Brain microvascular endothelial cell (primary cell): ENCODE results near the gene LCN12.
A peak's percentile ranks its signal among the peaks of the same experiment; 100 is the strongest.

ENCODE experiments used
- DNase-seq: peaks from one replicate; pipeline ENCODE4 v3.0.0-alpha.2; 2020
- H3K27ac ChIP-seq: fragments of 250-450 bp; sonication (Bioruptor Pico); 2 replicates; pipeline ENCODE4 v1.5.1; 2020; ENCODE audit warnings: mild to moderate bottlenecking, moderate library complexity
- H3K27me3 ChIP-seq: fragments of 250-450 bp; sonication (Bioruptor Pico); replicated peaks from 2 replicates; pipeline ENCODE4 v1.5.1; 2020; ENCODE audit warnings: mild to moderate bottlenecking
- H3K36me3 ChIP-seq: fragments of 250-450 bp; sonication (Bioruptor Pico); replicated peaks from 2 replicates; pipeline ENCODE4 v1.5.1; 2020; ENCODE audit warnings: mild to moderate bottlenecking
- H3K4me3 ChIP-seq: 2 replicates; pipeline ENCODE4 v1.5.1; 2011; ENCODE audit warnings: low read depth, mild to moderate bottlenecking, control low read depth, low read length, moderate library complexity
- CTCF ChIP-seq: IDR thresholded peaks from 2 replicates; pipeline ENCODE4 v1.5.1; 2011; ENCODE audit warnings: low read depth, mild to moderate bottlenecking, moderate library complexity, low read length, control low read depth, inconsistent platforms; ENCODE audit errors: missing control alignments
- in situ Hi-C: cut with HindIII; loops from 2 replicates; pipeline ENCODE4 v1.10.0; 2017; ENCODE audit warnings: low sequenced_read_pairs, low pct_ligation_motif_present

LCN12 gene

GRCh38 chr9:136949239-136949816 is 2.7 kb upstream of the LCN12 start:
- Histone ChIP-seq H3K4me3 (peak overlapping the region; percentile 53), H3K27me3 (no peaks in the 10 kb centered on the region), H3K36me3 (no peaks in the 10 kb centered on the region), H3K27ac (no peak overlapping the region)
- DNase-seq: no peak
- in situ Hi-C loops: loop anchor here (25.0 kb wide), 1 partner anchor 88 kb away; the partner anchor contains the start of genes ABCA2, FUT7 and NPDC1
- TF ChIP-seq CTCF: no peak

DNA sequence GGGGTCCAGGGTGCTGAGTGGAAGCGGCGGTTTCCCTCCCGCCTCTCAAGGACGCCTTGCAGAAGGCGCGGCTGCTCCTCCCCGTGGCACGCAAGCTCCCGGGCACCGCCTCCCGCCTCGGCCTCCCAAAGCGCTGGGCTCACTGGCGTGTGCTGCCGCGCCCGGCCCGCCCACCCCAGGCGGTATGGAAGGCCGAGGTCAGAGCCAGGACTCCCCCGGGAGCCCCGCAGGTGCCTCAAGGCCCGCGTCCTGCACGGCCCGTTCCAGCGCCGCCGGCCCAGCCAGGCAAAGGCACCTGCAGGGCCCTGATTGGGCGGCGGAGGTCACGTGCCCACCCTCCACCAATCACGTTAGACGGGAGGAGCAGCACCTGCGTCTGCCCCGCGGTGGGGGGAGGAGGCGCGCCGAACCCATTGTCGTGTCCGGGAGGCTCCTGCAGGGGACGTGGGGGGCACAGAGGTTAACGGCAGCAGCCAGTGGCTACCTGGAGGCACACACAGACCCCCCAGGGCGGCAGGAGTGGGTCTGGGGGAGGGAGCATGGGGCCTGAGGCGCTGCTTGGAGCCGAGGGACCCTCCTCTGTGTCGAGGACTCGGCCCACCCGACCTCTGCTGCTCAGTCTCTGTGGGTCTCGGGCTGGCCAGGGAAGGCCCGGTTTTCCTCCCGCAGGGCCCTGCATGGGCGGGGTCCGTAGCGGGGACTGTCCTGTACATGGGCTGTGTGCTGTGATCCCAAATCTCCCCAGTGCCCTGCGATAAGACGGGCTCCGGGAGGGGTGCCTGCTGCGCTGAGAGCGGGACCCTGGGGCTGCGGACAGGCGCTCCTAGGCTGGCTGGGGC is 2.0 kb upstream of the LCN12 start:
- peak; percentile 81 for DNase-seq
- Histone ChIP-seq H3K27me3 (no peaks in the 10 kb centered on the region), H3K36me3 (no peaks in the 10 kb centered on the region), H3K27ac (no peak overlapping the region), H3K4me3 (peak overlapping the region; percentile 53)
- no peak for TF ChIP-seq CTCF
- in situ Hi-C loops: loop anchor here (25.0 kb wide), 1 partner anchor 87 kb away; the partner anchor contains the start of genes ABCA2, FUT7 and NPDC1

GRCh38 chr9:136950656-136951276 is 1.3 kb upstream of the LCN12 start:
- DNase-seq: no peak
- Histone ChIP-seq H3K4me3 (peak overlapping the region; percentile 53), H3K27me3 (no peaks in the 10 kb centered on the region)

DNA sequence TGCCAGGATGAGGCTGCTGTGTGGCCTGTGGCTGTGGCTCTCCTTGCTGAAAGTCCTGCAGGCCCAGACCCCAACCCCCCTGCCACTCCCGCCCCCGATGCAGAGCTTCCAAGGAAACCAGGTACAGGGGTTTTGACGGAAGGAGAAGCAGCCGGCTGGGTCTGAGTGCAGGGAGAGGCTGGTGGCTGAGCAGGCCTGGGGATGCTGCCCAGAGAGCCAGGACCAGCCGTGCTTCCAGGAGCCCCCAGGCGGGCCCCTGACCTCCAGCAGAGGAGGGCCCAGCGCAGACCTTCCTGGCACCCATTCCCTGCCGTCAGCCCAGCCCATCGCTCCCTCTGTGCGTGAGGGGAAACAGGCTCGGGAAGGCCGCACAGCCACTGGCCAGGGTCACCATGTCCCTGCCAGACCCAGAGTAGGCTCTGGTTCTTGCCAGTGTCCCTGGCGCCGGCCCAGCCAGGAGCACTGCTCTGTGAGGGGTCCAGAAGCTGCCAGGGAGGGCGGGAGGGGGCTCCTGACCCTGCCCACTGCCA is 313 bp downstream of the LCN12 start:
- H3K4me3 ChIP-seq: no peak overlapping the region
- no peak overlapping the region for H3K27ac ChIP-seq
- no peak for DNase-seq
- no peaks in the 10 kb centered on the region for H3K27me3 ChIP-seq
- H3K36me3 ChIP-seq: no peaks in the 10 kb centered on the region
- in situ Hi-C loops: no loop called here
- TF ChIP-seq CTCF: no peak

More at GRCh38 chr9:136950656-136951276, 1.3 kb upstream of the LCN12 start:
- TF ChIP-seq CTCF: no peak
- in situ Hi-C loops: no loop called here
- Histone ChIP-seq H3K27ac (no peak overlapping the region), H3K36me3 (no peaks in the 10 kb centered on the region)

- Histone ChIP-seq H3K27me3 (no peaks in the 10 kb centered on the region), H3K27ac (no peak overlapping the region), H3K36me3 (no peaks in the 10 kb centered on the region), H3K4me3 (no peak overlapping the region)
- in situ Hi-C loops: no loop called here
- no peak for DNase-seq
- no peak for TF ChIP-seq CTCF
These were observed 1.1 kb downstream of the LCN12 start for GRCh38 chr9:136952876-136953770.
